ENCODE data around the gene PPARD. TPM values are rescaled to one million over a fixed set of nuclear protein-coding genes. Genes with fewer than 3 reads are reported as not detected.
A peak's percentile ranks its signal among the peaks of the same experiment; 100 is the strongest.

The PPARD gene
- total and polyA plus RNA-seq, 2 of the 13 experiments (the other 11 are each of a cell fraction or from before 2014, with no cell fraction given) = 6.1 to 13.3 TPM

- no peak for TF ChIP-seq HOMEZ (CRISPR knock-in tag; IDR thresholded peaks at IDR 0.05; ENCODE audit: low read depth)
- TF ChIP-seq GLMP (CRISPR knock-in tag; IDR thresholded peaks at IDR 0.05; ENCODE audit: borderline replicate concordance) = no peak
- TF ChIP-seq ZNF484 (CRISPR knock-in tag; IDR thresholded peaks at IDR 0.05; ENCODE audit: borderline replicate concordance, low read depth) = no peak
- no peak for TF ChIP-seq TP53 (CRISPR knock-in tag; conservative IDR thresholded peaks at IDR 0.05)
- TF ChIP-seq ZBTB40 (IDR thresholded peaks at IDR 0.05) = peak; percentile 61; the same call in 1 of the 2 replicates
- TF ChIP-seq ZBTB40 (CRISPR knock-in tag; IDR thresholded peaks at IDR 0.05) = no peak
- no peak for TF ChIP-seq NR2F6 (IDR thresholded peaks at IDR 0.05)
- TF ChIP-seq NR2F6 (CRISPR knock-in tag; IDR thresholded peaks at IDR 0.05) = no peak
- TF ChIP-seq GPBP1L1 (CRISPR knock-in tag; IDR thresholded peaks at IDR 0.05) = no peak
- 0 out of 2 replicates have a peak, but pooled peaks have one; percentile 5 for TF ChIP-seq ZNF644 (CRISPR knock-in tag; IDR thresholded peaks at IDR 0.05; ENCODE audit: low read depth)
- no peak for TF ChIP-seq ZNF629 (CRISPR knock-in tag; conservative IDR thresholded peaks at IDR 0.05)
- TF ChIP-seq ZNF674 (CRISPR knock-in tag; IDR thresholded peaks at IDR 0.05; ENCODE audit: low read depth) = no peak
- TF ChIP-seq ZNF577 (CRISPR knock-in tag; IDR thresholded peaks at IDR 0.05; ENCODE audit: borderline replicate concordance, low read depth) = no peak
- TF ChIP-seq SP2 (CRISPR knock-in tag; IDR thresholded peaks at IDR 0.05) = no peak
- TF ChIP-seq ZNF17 (CRISPR knock-in tag; IDR thresholded peaks at IDR 0.05) = no peak
Observed at GRCh38 chr6:35385457-35386202, 43.3 kb downstream of the PPARD start (continued).

Measured in HepG2 (cell line).